GM23248 (cell line): ENCODE data around the gene CDON. TPM values are rescaled to one million over a fixed set of nuclear protein-coding genes. Genes with fewer than 3 reads are reported as not detected.

Experiments used
- DNase-seq: peaks from one replicate; pipeline ENCODE4 v3.0.0-alpha.2; 2015
- H2AFZ ChIP-seq: fragments of 200-600 bp; sonication (generic); 2 replicates; pipeline ENCODE4 v1.6.1; 2016; ENCODE audit warnings: antibody characterized with exemption
- H3F3A ChIP-seq: fragments of 200-600 bp; sonication (generic); 2 replicates; pipeline ENCODE4 v1.6.1; 2016; ENCODE audit warnings: mild to moderate bottlenecking, antibody characterized with exemption, mixed run types; ENCODE audit not compliant: insufficient read depth
- H3K27ac ChIP-seq: fragments of 200-600 bp; sonication (generic); 2 replicates; pipeline ENCODE4 v1.5.1; 2016; ENCODE audit warnings: mild to moderate bottlenecking
- H3K27me3 ChIP-seq: fragments of 200-600 bp; sonication (generic); replicated peaks from 2 replicates; pipeline ENCODE4 v1.6.1; 2016; ENCODE audit warnings: mild to moderate bottlenecking; ENCODE audit not compliant: insufficient read depth
- H3K36me3 ChIP-seq: fragments of 200-600 bp; sonication (generic); 2 replicates; pipeline ENCODE4 v1.6.1; 2016; ENCODE audit warnings: low read depth, mild to moderate bottlenecking
- H3K4me1 ChIP-seq: fragments of 200-600 bp; sonication (generic); 2 replicates; pipeline ENCODE4 v1.6.1; 2016; ENCODE audit warnings: mild to moderate bottlenecking; ENCODE audit not compliant: insufficient read depth
- H3K4me2 ChIP-seq: fragments of 200-600 bp; sonication (generic); one replicate; pipeline ENCODE4 v1.6.1; 2016; ENCODE audit warnings: mild to moderate bottlenecking; ENCODE audit not compliant: unreplicated experiment
- H3K4me3 ChIP-seq: fragments of 200-600 bp; sonication (generic); 2 replicates; pipeline ENCODE4 v1.5.1; 2016; ENCODE audit warnings: mild to moderate bottlenecking
- H3K79me2 ChIP-seq: fragments of 200-600 bp; sonication (generic); 2 replicates; pipeline ENCODE4 v1.6.1; 2016; ENCODE audit warnings: mild to moderate bottlenecking; ENCODE audit not compliant: insufficient read depth
- H3K9ac ChIP-seq: fragments of 200-600 bp; sonication (generic); 2 replicates; pipeline ENCODE4 v1.6.1; 2016; ENCODE audit warnings: mild to moderate bottlenecking
- H3K9me2 ChIP-seq: fragments of 200-600 bp; sonication (generic); 2 replicates; pipeline ENCODE4 v1.6.1; 2016; ENCODE audit warnings: mixed run types, mild to moderate bottlenecking, moderate library complexity; ENCODE audit not compliant: insufficient read depth
- H3K9me3 ChIP-seq: fragments of 200-600 bp; sonication (generic); one replicate; pipeline ENCODE4 v1.6.1; 2017; ENCODE audit warnings: low read depth
- H4K20me1 ChIP-seq: fragments of 200-600 bp; sonication (generic); 2 replicates; pipeline ENCODE4 v1.6.0; 2016; ENCODE audit not compliant: insufficient read depth
- EZH2 ChIP-seq: fragments of 200-600 bp; sonication (generic); IDR thresholded peaks from 2 replicates; pipeline ENCODE4 v1.6.1; 2018; ENCODE audit warnings: antibody characterized with exemption, mild to moderate bottlenecking; ENCODE audit not compliant: insufficient read depth, poor library complexity, severe bottlenecking
- EZH2phosphoT487 ChIP-seq: fragments of 200-600 bp; sonication (generic); IDR thresholded peaks from 2 replicates; pipeline ENCODE4 v1.6.1; 2018; ENCODE audit warnings: antibody characterized with exemption, moderate library complexity, mild to moderate bottlenecking, low read depth; ENCODE audit not compliant: insufficient read depth
- WGBS, 2 experiments: methylation state at CpG; one replicate each; pipeline ENCODE4 v1.1.6; 2015 to 2017; ENCODE audit warnings: low lambda C conversion rate in 2 of 2, low coverage in 1 of 2; ENCODE audit errors: missing lambda C conversion rate in 2 of 2; 5-methylcytosine and 5-hydroxymethylcytosine counted together
- in situ Hi-C: fragments of 300-500 bp; cut with MboI; formaldehyde crosslinking; loops from 2 replicates; pipeline ENCODE4 v1.15.0; 2020
- polyA plus RNA-seq: library from polyadenylated mRNA; unstranded; fragments of >200 nt; fragmentation: Nextera tagmentation; extraction: Ambion mirVana; gene quantifications from 2 replicates; pipeline ENCODE4 v1.2.1, GENCODE V29; 2016
- total RNA-seq: library from RNA; depleted of rRNA; stranded (reverse); fragments of >200 nt; shearing (Covaris generic); gene quantifications from 2 replicates; pipeline ENCODE4 v1.2.3, GENCODE V29; 2014

Gene CDON
- total and polyA plus RNA-seq, 2 experiments from 2014 or later: 2.2 to 10.3 TPM

DNA sequence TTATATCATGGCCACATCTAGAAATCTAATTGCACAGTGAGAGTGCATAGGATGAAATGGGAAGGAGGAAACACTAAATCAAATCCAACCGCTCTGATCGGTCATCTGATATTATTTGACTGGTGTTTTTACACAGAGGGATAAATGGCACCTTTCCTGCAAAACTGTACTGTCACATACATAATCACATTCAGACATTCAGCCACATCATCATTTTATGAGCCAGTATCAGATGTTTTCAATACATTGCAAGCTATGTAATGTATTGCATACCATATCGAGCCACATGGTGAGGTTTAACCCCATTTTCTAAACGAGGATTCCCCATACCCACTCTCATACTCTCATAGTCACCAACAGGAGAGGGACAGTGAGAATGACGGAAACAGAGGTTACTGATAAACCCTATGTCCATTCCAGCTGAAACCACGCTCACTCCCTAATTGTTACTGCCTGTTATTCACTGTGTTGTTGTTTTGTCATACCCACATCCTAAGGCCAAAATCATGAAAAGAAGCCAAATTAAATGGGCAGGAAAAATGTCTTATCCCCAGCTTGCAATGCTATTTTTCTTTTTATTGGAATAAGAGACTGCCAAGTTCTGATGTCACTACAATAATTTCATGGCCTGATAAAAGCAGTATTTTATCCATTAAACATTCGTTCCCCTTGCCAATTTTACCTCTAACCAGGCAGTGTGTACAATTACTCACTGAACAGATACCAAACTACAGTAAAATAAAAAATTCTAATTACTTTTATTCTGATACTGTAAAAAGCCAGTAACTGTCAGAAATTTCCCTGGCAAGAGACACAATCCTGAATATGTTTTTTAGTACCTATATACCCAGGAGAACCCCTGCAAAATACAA lies 9.0 kb downstream of the CDON start:
- WGBS, 2 experiments: 24 to 32% methylated on average over 7 of the region's 7 CpGs
- no peaks in the 10 kb centered on the region for H4K20me1 ChIP-seq
- TF ChIP-seq EZH2phosphoT487: no peak
- TF ChIP-seq EZH2: no peak
- no peak overlapping the region for H3K4me2 ChIP-seq
- in situ Hi-C loops: no loop called here
- H3K9me3 ChIP-seq: no peaks in the 10 kb centered on the region
- peaks cover 10% of the 10 kb centered on the region; the same call in 1 of the 2 replicates for H3K27me3 ChIP-seq
- H3F3A ChIP-seq: no peaks in the 10 kb centered on the region
- H2AFZ ChIP-seq: no peak overlapping the region
- H3K4me3 ChIP-seq: no peak overlapping the region
- no peaks in the 10 kb centered on the region for H3K4me1 ChIP-seq
- H3K9ac ChIP-seq: no peak overlapping the region
- DNase-seq: no peak
- no peak overlapping the region for H3K27ac ChIP-seq
- H3K36me3 ChIP-seq: no peaks in the 10 kb centered on the region
- no peaks in the 10 kb centered on the region for H3K79me2 ChIP-seq
- H3K9me2 ChIP-seq: no peaks in the 10 kb centered on the region

DNA sequence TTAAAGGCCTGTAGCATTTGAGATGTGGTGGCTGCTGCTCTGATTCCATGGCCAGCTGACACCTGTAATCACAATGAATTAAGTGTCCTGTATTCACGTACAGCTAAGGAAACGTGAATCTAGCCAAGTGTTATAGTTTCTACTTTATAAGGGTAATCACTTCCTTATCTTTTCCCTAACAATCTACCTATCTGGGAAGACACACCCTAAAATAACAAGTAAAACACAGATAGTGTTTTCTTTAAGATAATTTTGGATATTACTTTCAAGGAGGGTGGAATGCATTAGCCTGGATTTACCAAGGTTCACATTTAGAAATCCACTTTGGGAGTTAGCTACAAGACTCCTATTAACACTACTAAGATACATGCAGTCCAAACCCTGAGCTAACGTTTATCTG lies 11.5 kb downstream of the CDON start:
- Histone ChIP-seq H3K27ac (no peak overlapping the region), H3K4me3 (no peak overlapping the region), H3K4me2 (no peak overlapping the region), H3K9me3 (no peaks in the 10 kb centered on the region), H3K9ac (no peak overlapping the region), H3K4me1 (no peaks in the 10 kb centered on the region), H3K79me2 (no peaks in the 10 kb centered on the region), H3K27me3 (no peaks in the 10 kb centered on the region), H3K36me3 (no peaks in the 10 kb centered on the region), H2AFZ (no peak overlapping the region), H4K20me1 (no peaks in the 10 kb centered on the region), H3F3A (no peaks in the 10 kb centered on the region), H3K9me2 (no peaks in the 10 kb centered on the region)
- 63 to 67% methylated on average over 3 of the region's 3 CpGs for WGBS, 2 experiments
- in situ Hi-C loops: no loop called here
- no peak for DNase-seq
- no peak for TF ChIP-seq EZH2
- TF ChIP-seq EZH2phosphoT487: no peak

DNA sequence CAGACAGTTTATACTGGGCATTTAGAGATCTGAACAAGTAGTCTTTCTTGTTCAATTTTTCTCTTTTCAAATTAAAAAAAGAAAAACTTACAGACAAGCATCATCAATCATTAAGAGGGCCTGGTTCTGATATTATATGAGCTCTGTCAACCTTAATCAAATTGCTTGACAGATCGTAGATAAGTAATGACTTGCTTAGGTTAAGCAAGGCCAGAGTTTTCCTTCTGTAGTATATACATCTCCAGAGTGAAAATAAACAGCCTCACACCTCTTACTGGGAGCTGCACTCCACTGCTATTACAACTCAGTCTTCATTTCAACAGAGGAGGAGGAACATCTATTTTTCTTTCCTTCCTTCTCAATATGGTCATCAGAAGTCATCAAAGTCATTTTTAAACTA lies 13.5 kb downstream of the CDON start:
- in situ Hi-C loops: no loop called here
- Histone ChIP-seq H3K9ac (no peak overlapping the region), H3K4me2 (no peak overlapping the region), H3K9me3 (no peaks in the 10 kb centered on the region), H4K20me1 (no peaks in the 10 kb centered on the region), H3K4me3 (no peak overlapping the region), H3K27ac (no peak overlapping the region), H3F3A (no peaks in the 10 kb centered on the region), H2AFZ (no peak overlapping the region), H3K9me2 (no peaks in the 10 kb centered on the region), H3K27me3 (no peaks in the 10 kb centered on the region), H3K36me3 (no peaks in the 10 kb centered on the region), H3K4me1 (no peaks in the 10 kb centered on the region), H3K79me2 (no peaks in the 10 kb centered on the region)
- TF ChIP-seq EZH2 (no peak), EZH2phosphoT487 (no peak)
- DNase-seq: no peak
- WGBS, 2 experiments: 27 to 40% methylated on average over 1 of the region's 1 CpG

DNA sequence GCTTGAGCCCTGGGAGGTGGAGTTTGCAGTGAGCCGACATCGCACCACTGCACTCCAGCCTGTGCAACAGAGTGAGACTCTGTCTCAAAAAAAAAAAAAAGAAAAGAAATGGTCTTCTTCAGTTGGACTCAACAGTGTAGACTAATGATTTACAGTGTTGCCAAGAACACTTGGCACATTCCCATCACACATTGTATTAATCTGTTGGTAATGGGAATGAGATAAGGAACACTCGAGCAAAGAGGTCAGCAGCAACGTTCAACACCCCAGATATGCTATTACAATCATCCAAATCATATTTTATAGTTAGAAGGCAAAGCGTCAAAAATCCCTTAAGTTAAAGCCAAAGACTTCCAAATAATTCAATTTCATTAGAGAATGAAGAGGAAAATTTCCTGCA lies 14.5 kb downstream of the CDON start:
- in situ Hi-C loops: no loop called here
- Histone ChIP-seq H3K9me3 (no peaks in the 10 kb centered on the region), H3K36me3 (no peaks in the 10 kb centered on the region), H3K27ac (no peak overlapping the region), H3K27me3 (no peaks in the 10 kb centered on the region), H3K9me2 (no peaks in the 10 kb centered on the region), H2AFZ (no peak overlapping the region), H4K20me1 (no peaks in the 10 kb centered on the region), H3F3A (no peaks in the 10 kb centered on the region), H3K79me2 (no peaks in the 10 kb centered on the region), H3K4me2 (no peak overlapping the region), H3K9ac (no peak overlapping the region), H3K4me1 (no peaks in the 10 kb centered on the region), H3K4me3 (no peak overlapping the region)
- 30 to 36% methylated on average over 5 of the region's 5 CpGs for WGBS, 2 experiments
- no peak for DNase-seq
- no peak for TF ChIP-seq EZH2
